ENCODE measurements around the gene SAMD9L.

GRCh38 chr7:93196336-93196735 is 48.2 kb upstream of the SAMD9L start:
- TF ChIP-seq CTCF (IDR thresholded peaks at IDR 0.05; ENCODE audit: low read depth, low read length): no peak
- no peak for TF ChIP-seq EZH2phosphoT487 (IDR thresholded peaks at IDR 0.05; ENCODE audit: low read depth)
